ENCODE results near the gene ELOA. TPM values are rescaled to one million over a fixed set of nuclear protein-coding genes. Genes with fewer than 3 reads are reported as not detected.
"Not testable (repeated sequence)": the region's sequence is repeated elsewhere in the genome, so short reads cannot be mapped to it uniquely, and the experiment has no call there.

ELOA gene
- total RNA-seq, 4 donors from 2014 or later, result 38.2 to 58.2 (median 42.8) TPM

DNA sequence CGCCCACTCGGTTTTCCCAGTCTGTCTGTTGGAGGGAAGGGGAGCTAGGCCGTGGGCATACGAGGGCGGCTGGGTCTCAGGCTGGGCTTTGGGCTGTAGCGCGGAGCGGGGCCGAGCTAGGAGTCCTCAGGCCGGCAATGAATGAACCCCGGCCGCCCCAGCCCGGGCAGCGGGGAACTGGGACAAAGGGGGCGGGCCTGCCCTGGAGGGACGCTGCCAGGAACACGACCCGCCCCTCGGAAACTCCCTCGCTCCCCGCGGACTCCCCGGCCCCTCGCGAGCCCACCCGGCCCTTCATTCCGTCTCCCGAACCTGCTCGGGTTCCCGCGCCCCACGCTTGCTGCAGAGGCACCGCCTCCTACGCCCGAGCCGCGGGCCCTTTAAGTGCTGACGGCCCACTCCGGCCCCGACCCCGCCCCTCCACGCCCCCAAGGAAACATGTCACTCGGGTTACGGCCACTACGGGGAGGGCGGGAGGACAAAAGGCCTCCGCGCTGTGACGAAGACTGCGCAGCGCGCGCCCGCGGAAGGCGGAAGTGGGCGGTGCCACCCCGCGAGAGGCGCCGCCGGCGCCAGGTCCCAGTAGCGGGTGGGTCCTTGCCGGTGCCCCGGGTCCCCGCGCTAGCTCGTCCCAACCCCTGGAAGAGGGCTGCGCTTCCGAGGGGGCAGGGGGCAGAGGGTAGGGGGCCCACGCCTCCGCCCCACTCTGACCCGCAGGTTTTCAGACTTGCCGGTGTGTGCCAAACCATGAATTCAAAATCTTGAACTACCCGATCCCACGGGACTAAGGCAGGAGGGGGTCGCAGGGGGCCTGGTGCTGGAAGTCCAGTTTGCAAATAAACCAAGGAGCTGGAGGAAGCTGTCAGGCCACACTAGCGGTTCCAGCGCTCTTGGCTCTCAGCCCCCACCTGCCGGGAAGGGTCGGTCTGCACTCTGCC lies 57.4 kb downstream of the ELOA start, which contains the start of gene GALE:
GALE (minus strand) TSS at position 355 of the 938 bp plus-strand sequence. CDS start 1,747 bp downstream, outside the sequence.
- H3K27ac ChIP-seq, result peak within 1 kb of the TSS; percentile 93
- no peaks in the 10 kb centered on the region for H3K9me3 ChIP-seq
- TF ChIP-seq POLR2AphosphoS5 (IDR thresholded peaks at IDR 0.05) (peak; percentile 21 to 91 (median 38)), POLR2A (IDR thresholded peaks at IDR 0.05) (peak in 1 of 2 donors; percentile 78), EP300 (IDR thresholded peaks at IDR 0.05) (no peak)
- TF ChIP-seq, protein P1, sequence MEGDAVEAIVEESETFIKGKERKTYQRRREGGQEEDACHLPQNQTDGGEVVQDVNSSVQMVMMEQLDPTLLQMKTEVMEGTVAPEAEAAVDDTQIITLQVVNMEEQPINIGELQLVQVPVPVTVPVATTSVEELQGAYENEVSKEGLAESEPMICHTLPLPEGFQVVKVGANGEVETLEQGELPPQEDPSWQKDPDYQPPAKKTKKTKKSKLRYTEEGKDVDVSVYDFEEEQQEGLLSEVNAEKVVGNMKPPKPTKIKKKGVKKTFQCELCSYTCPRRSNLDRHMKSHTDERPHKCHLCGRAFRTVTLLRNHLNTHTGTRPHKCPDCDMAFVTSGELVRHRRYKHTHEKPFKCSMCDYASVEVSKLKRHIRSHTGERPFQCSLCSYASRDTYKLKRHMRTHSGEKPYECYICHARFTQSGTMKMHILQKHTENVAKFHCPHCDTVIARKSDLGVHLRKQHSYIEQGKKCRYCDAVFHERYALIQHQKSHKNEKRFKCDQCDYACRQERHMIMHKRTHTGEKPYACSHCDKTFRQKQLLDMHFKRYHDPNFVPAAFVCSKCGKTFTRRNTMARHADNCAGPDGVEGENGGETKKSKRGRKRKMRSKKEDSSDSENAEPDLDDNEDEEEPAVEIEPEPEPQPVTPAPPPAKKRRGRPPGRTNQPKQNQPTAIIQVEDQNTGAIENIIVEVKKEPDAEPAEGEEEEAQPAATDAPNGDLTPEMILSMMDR (IDR thresholded peaks at IDR 0.05), result no peak
- H3K4me3 ChIP-seq, result peak within 1 kb of the TSS; percentile 95
- peaks cover 32% of the 10 kb centered on the region for H3K4me1 ChIP-seq
- 0% methylated on average over 57 of the region's 82 CpGs for WGBS
- H3K27me3 ChIP-seq, result no peaks in the 10 kb centered on the region
- peaks cover 28% of the 10 kb centered on the region for H3K36me3 ChIP-seq
- peak; percentile 99 for DNase-seq (ENCODE audit: low spot score in 2 of 2)

GRCh38 chr1:23801338-23801748 lies 58.1 kb downstream of the ELOA start:
- no peak for TF ChIP-seq EP300 (IDR thresholded peaks at IDR 0.05)
- no peak for DNase-seq (ENCODE audit: low spot score in 2 of 2)
- peaks cover 21% of the 10 kb centered on the region for H3K36me3 ChIP-seq
- H3K27me3 ChIP-seq, result no peaks in the 10 kb centered on the region
- peak overlapping the region; percentile 93 for H3K27ac ChIP-seq
- 5% methylated on average over 18 of the region's 19 CpGs for WGBS
- H3K4me3 ChIP-seq, result peak overlapping the region; percentile 95
- no peaks in the 10 kb centered on the region for H3K9me3 ChIP-seq
- peaks cover 32% of the 10 kb centered on the region for H3K4me1 ChIP-seq

DNA sequence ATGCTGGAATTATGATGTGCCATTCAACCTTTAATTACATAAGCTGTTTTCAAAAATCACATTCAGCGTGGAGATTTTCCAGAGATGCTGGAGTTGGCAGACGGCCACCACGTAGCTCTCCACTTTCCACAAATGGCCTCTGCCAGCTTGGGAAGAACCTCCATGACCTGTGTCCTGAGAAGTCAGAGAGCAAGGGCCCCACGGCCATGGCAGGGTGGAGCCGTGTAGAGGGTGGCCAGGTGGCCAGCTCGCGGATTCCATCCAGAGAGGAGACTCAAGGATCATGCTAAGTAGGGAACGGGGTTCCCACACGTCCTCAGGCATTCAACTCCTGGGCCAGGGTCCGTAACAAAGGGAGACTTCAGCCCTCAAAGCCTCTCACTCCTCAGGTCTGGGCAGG lies 58.6 kb downstream of the ELOA start:
- no peaks in the 10 kb centered on the region for H3K9me3 ChIP-seq
- H3K36me3 ChIP-seq, result peaks cover 17% of the 10 kb centered on the region
- peaks cover 29% of the 10 kb centered on the region for H3K4me1 ChIP-seq
- no peaks in the 10 kb centered on the region for H3K27me3 ChIP-seq
- DNase-seq (ENCODE audit: low spot score in 2 of 2), result no peak
- peak overlapping the region; percentile 93 for H3K27ac ChIP-seq
- TF ChIP-seq EP300 (IDR thresholded peaks at IDR 0.05), result no peak
- no peak for TF ChIP-seq POLR2AphosphoS5 (IDR thresholded peaks at IDR 0.05)
- TF ChIP-seq, protein P1 (IDR thresholded peaks at IDR 0.05), result no peak
- no peak for TF ChIP-seq POLR2A (IDR thresholded peaks at IDR 0.05)
- peak overlapping the region; percentile 95 for H3K4me3 ChIP-seq
- 20% methylated on average over 5 of the region's 10 CpGs for WGBS

DNA sequence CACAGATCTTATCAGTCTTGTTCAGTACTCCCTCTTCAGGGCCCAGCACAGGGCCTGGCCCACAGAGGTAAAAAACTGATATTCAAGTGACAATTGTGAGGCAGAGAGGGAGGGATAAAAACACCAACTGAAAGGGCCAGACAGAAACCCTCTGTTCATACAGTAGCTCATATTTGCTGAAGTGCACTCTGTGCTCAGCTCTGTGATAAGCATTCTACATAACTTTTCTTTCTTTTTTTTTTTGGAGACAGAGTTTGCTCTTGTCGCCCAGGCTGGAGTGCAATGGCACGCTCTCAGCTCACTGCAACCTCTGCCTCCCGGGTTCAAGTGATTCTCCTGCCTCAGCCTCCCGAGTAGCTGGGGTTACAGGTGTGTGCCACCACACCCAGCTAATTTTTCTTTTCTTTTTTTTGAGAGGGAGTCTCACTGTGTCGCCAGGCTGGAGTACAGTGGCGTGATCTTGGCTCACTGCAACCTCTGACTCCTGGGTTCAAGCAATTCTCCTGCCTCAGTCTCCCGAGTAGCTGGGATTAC lies 59.6 kb downstream of the ELOA start:
- not testable (repeated sequence) for DNase-seq (ENCODE audit: low spot score in 2 of 2); H3K27ac ChIP-seq

GRCh38 chr1:23803674-23804073 lies 60.4 kb downstream of the ELOA start:
- 90% methylated on average over 5 of the region's 5 CpGs for WGBS
- Histone ChIP-seq H3K4me3 (no peak overlapping the region), H3K36me3 (peaks cover 9% of the 10 kb centered on the region), H3K9me3 (no peaks in the 10 kb centered on the region), H3K27me3 (no peaks in the 10 kb centered on the region), H3K4me1 (peaks cover 25% of the 10 kb centered on the region), H3K27ac (no peak overlapping the region)
- no peak for DNase-seq (ENCODE audit: low spot score in 2 of 2)
- TF ChIP-seq POLR2AphosphoS5 (IDR thresholded peaks at IDR 0.05), result no peak
- TF ChIP-seq, protein P1 (IDR thresholded peaks at IDR 0.05), result no peak
- no peak for TF ChIP-seq POLR2A (IDR thresholded peaks at IDR 0.05)
- TF ChIP-seq EP300 (IDR thresholded peaks at IDR 0.05), result no peak

More for the DNA sequence above, 59.6 kb downstream of the ELOA start:
- not testable (repeated sequence) for H3K4me3 ChIP-seq, H3K27me3 ChIP-seq, H3K9me3 ChIP-seq
- peaks cover 12% of the 10 kb centered on the region for H3K36me3 ChIP-seq
- H3K4me1 ChIP-seq, result peaks cover 29% of the 10 kb centered on the region
- whole genome bisulfite sequencing, result 90% methylated on average over 7 of the region's 7 CpGs

DNA sequence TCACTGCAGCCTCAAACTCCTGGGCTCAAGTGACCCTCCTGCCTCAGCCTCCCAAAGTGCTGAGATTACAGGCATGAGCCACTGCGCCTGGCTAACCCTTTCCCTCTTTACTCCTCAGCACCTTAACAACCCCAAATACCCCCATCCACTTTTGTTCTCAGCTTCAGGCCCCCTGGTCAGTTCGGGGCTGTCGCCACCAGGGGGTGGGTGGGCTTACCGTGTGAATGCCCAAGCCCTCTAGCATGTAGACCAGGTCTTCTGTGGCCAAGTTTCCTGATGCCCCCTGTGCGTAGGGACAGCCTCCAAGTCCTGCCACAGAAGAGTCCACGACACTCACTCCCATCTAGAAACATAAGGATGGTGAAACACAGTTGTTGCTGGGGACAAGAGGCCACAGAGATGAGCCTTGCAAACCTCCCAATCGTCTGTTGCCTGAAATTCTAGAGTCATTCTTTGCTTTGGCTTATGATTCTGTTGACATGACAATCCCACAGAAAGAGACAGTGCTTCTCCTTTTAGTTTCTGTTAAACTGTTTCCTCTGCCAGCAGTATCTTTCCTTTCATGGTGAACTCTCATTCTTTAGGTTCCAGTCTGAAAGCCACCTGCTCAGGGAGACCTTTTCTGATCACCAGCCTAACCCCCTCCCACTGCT lies 61.0 kb downstream of the ELOA start:
- Histone ChIP-seq H3K4me1 (peaks cover 19% of the 10 kb centered on the region), H3K9me3 (no peaks in the 10 kb centered on the region), H3K27me3 (no peaks in the 10 kb centered on the region), H3K4me3 (no peak overlapping the region), H3K36me3 (peaks cover 9% of the 10 kb centered on the region), H3K27ac (no peak overlapping the region)
- 83% methylated on average over 7 of the region's 7 CpGs for WGBS
- DNase-seq (ENCODE audit: low spot score in 2 of 2), result no peak
- TF ChIP-seq POLR2AphosphoS5 (IDR thresholded peaks at IDR 0.05), result no peak
- TF ChIP-seq, protein P1 (IDR thresholded peaks at IDR 0.05), result no peak
- TF ChIP-seq EP300 (IDR thresholded peaks at IDR 0.05), result no peak
- TF ChIP-seq POLR2A (IDR thresholded peaks at IDR 0.05), result no peak

Data from suprapubic skin (tissue), 4 donors.